GM12878 (cell line): ENCODE results near the gene MYO9B. TPM values are rescaled to one million over a fixed set of nuclear protein-coding genes. Genes with fewer than 3 reads are reported as not detected.

Source experiments
- CHD2 ChIP-seq: IDR thresholded peaks from 2 replicates; pipeline ENCODE4 v1.6.1; 2011; ENCODE audit warnings: low read depth, low read length, improper control_type of control experiment, borderline replicate concordance
- GATAD2B ChIP-seq: fragments of 450-650 bp; conservative IDR thresholded peaks from 2 replicates; pipeline ENCODE4 v1.6.1; 2017; ENCODE audit warnings: low read depth, mild to moderate bottlenecking, moderate library complexity
- HDGF ChIP-seq: fragments of 450-650 bp; IDR thresholded peaks from 2 replicates; pipeline ENCODE4 v1.6.1; 2016; ENCODE audit warnings: antibody characterized with exemption
- IKZF2 ChIP-seq, 2 experiments: fragments of 450-650 bp; IDR thresholded peaks; 2 replicates each; pipeline ENCODE4 v1.6.1; 2017; ENCODE audit warnings: mild to moderate bottlenecking in 2 of 2, moderate library complexity in 2 of 2
- MEF2A ChIP-seq: IDR thresholded peaks from 2 replicates; pipeline ENCODE4 v1.6.1; 2011; ENCODE audit warnings: low read depth, mild to moderate bottlenecking, low read length, moderate library complexity; ENCODE audit not compliant: insufficient read depth
- MTA2 ChIP-seq: fragments of 450-650 bp; IDR thresholded peaks from 2 replicates; pipeline ENCODE4 v1.6.1; 2016; ENCODE audit warnings: low read depth, mild to moderate bottlenecking, moderate library complexity
- NKRF ChIP-seq: fragments of 450-650 bp; conservative IDR thresholded peaks from 2 replicates; pipeline ENCODE4 v1.6.1; 2017; ENCODE audit warnings: mild to moderate bottlenecking, moderate library complexity
- PAX5 ChIP-seq: IDR thresholded peaks from 2 replicates; pipeline ENCODE4 v1.6.1; 2011; ENCODE audit warnings: low read depth, low read length, borderline replicate concordance
- POLR2A ChIP-seq: IDR thresholded peaks from 2 replicates; pipeline ENCODE4 v1.6.1; 2011; ENCODE audit warnings: low read depth, mild to moderate bottlenecking, low read length
- POLR2AphosphoS5 ChIP-seq: IDR thresholded peaks from 2 replicates; pipeline ENCODE4 v1.6.1; 2011; ENCODE audit warnings: mild to moderate bottlenecking, low read length, inconsistent platforms
- RAD21 ChIP-seq: IDR thresholded peaks from 2 replicates; pipeline ENCODE4 v1.6.1; 2011; ENCODE audit warnings: mild to moderate bottlenecking, low read depth, low read length, moderate library complexity; ENCODE audit not compliant: insufficient read depth
- RAD51 ChIP-seq: fragments of 450-650 bp; IDR thresholded peaks from 2 replicates; pipeline ENCODE4 v1.6.1; 2016; ENCODE audit warnings: moderate library complexity, mild to moderate bottlenecking, inconsistent platforms
- RELA ChIP-seq: fragments of 450-650 bp; IDR thresholded peaks from 2 replicates; pipeline ENCODE4 v1.8.0; 2014; ENCODE audit warnings: borderline replicate concordance; ENCODE audit not compliant: partially characterized antibody
- RFX5 ChIP-seq: IDR thresholded peaks from 2 replicates; pipeline ENCODE4 v1.6.1; 2011; ENCODE audit warnings: low read depth, low read length, improper control_type of control experiment
- RUNX3 ChIP-seq: IDR thresholded peaks from 2 replicates; pipeline ENCODE4 v1.6.1; 2012; ENCODE audit warnings: low read length, inconsistent platforms
- SIN3A ChIP-seq: IDR thresholded peaks from 2 replicates; pipeline ENCODE4 v1.6.1; 2012; ENCODE audit warnings: low read depth, low read length, improper control_type of control experiment
- SMC3 ChIP-seq: IDR thresholded peaks from 2 replicates; pipeline ENCODE4 v1.6.1; 2011; ENCODE audit warnings: low read length, improper control_type of control experiment, borderline replicate concordance
- SP1 ChIP-seq: IDR thresholded peaks from one replicate; pipeline ENCODE4 v1.6.1; 2011; ENCODE audit warnings: low read depth, low read length
- SREBF1 ChIP-seq: IDR thresholded peaks from 2 replicates; pipeline ENCODE4 v1.6.1; 2012; ENCODE audit warnings: mild to moderate bottlenecking, low read length
- TBL1XR1 ChIP-seq: IDR thresholded peaks from 2 replicates; pipeline ENCODE4 v1.6.1; 2012; ENCODE audit warnings: low read depth, low read length, improper control_type of control experiment
- ZNF207 ChIP-seq: fragments of 450-650 bp; IDR thresholded peaks from 2 replicates; pipeline ENCODE4 v1.6.1; 2014; ENCODE audit warnings: antibody characterized with exemption, mild to moderate bottlenecking, borderline replicate concordance
- polyA plus RNA-seq, 11 experiments: library from polyadenylated mRNA; depleted of rRNA in 4 of 11; unstranded in 6 of 11; stranded (reverse) in 5 of 11; fragments of >200 nt; fragmentation: Nextera tagmentation in 4 of 11; fragmentation: Illumina TruSeq in 1 of 11; extraction: Ambion mirVana in 4 of 11; extraction: Trizol in 1 of 11; gene quantifications; 1 replicate in 1 of 11; 2 replicates in 10 of 11; pipeline versions ENCODE4 v1.2.1 to v1.2.3, GENCODE V29; 2011 to 2016; ENCODE audit warnings: inconsistent platforms in 2 of 11, missing spikeins in 2 of 11, low read depth in 1 of 11
- total RNA-seq, 4 experiments: library from RNA; depleted of rRNA in 3 of 4; stranded (reverse); fragments of >200 nt in 3 of 4; fragmentation: Illumina TruSeq in 1 of 4; extraction: Trizol in 1 of 4; gene quantifications; 2 replicates each; pipeline versions ENCODE4 v1.2.1 to v1.2.3, GENCODE V29; 2013 to 2021
- TF ChIP-seq, protein P1 (sequence below): fragments of 450-650 bp; IDR thresholded peaks from 2 replicates; pipeline ENCODE4 v1.6.1; 2018; ENCODE audit warnings: borderline replicate concordance, mild to moderate bottlenecking; ENCODE audit not compliant: partially characterized antibody
- TF ChIP-seq, protein P2 (sequence below): fragments of 450-650 bp; IDR thresholded peaks from 2 replicates; pipeline ENCODE4 v1.6.1; 2016; ENCODE audit warnings: mild to moderate bottlenecking
- TF ChIP-seq, protein P3 (sequence below): IDR thresholded peaks from 2 replicates; pipeline ENCODE4 v1.6.1; 2012; ENCODE audit warnings: low read length, inconsistent platforms

The MYO9B gene
- total and polyA plus RNA-seq, 10 of the 15 experiments (the other 5 are each of a cell fraction or from before 2014, with no cell fraction given) = 5.4 to 165 (median 45.8) TPM

- TF ChIP-seq POLR2AphosphoS5 (peak; percentile 20; the same call in 1 of the 2 replicates), POLR2A (peak; percentile 55), ZNF207 (peak; percentile 58; the same call in 1 of the 2 replicates), SREBF1 (0 out of 2 replicates have a peak, but pooled peaks have one; percentile 32), CHD2 (peak; percentile 83), PAX5 (0 out of 2 replicates have a peak, but pooled peaks have one; percentile 71), RFX5 (peak; percentile 75), SIN3A (peak; percentile 77; the same call in 1 of the 2 replicates), RAD51 (peak; percentile 60; the same call in 1 of the 2 replicates), MEF2A (0 out of 2 replicates have a peak, but pooled peaks have one; percentile 59), IKZF2 (IDR thresholded peaks at IDR 0.05) (peak; percentile 92 to 95), GATAD2B (peak; percentile 77), SMC3 (peak; percentile 26; the same call in 1 of the 2 replicates), TBL1XR1 (peak; percentile 93), SP1 (peak; percentile 64), RAD21 (peak; percentile 10; the same call in 1 of the 2 replicates), RUNX3 (peak; percentile 94), MTA2 (peak; percentile 69; the same call in 1 of the 2 replicates), NKRF (0 out of 2 replicates have a peak, but pooled peaks have one; percentile 22), HDGF (peak; percentile 42; the same call in 1 of the 2 replicates), RELA (peak; percentile 57)
- TF ChIP-seq, protein P1, sequence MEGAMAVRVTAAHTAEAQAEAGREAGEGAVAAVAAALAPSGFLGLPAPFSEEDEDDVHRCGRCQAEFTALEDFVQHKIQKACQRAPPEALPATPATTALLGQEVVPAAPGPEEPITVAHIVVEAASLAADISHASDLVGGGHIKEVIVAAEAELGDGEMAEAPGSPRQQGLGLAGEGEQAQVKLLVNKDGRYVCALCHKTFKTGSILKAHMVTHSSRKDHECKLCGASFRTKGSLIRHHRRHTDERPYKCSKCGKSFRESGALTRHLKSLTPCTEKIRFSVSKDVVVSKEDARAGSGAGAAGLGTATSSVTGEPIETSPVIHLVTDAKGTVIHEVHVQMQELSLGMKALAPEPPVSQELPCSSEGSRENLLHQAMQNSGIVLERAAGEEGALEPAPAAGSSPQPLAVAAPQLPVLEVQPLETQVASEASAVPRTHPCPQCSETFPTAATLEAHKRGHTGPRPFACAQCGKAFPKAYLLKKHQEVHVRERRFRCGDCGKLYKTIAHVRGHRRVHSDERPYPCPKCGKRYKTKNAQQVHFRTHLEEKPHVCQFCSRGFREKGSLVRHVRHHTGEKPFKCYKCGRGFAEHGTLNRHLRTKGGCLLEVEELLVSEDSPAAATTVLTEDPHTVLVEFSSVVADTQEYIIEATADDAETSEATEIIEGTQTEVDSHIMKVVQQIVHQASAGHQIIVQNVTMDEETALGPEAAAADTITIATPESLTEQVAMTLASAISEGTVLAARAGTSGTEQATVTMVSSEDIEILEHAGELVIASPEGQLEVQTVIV = no peak
- TF ChIP-seq, protein P2, sequence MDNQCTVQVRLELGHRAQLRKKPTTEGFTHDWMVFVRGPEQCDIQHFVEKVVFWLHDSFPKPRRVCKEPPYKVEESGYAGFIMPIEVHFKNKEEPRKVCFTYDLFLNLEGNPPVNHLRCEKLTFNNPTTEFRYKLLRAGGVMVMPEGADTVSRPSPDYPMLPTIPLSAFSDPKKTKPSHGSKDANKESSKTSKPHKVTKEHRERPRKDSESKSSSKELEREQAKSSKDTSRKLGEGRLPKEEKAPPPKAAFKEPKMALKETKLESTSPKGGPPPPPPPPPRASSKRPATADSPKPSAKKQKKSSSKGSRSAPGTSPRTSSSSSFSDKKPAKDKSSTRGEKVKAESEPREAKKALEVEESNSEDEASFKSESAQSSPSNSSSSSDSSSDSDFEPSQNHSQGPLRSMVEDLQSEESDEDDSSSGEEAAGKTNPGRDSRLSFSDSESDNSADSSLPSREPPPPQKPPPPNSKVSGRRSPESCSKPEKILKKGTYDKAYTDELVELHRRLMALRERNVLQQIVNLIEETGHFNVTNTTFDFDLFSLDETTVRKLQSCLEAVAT = peak; percentile 86
- TF ChIP-seq, protein P3, sequence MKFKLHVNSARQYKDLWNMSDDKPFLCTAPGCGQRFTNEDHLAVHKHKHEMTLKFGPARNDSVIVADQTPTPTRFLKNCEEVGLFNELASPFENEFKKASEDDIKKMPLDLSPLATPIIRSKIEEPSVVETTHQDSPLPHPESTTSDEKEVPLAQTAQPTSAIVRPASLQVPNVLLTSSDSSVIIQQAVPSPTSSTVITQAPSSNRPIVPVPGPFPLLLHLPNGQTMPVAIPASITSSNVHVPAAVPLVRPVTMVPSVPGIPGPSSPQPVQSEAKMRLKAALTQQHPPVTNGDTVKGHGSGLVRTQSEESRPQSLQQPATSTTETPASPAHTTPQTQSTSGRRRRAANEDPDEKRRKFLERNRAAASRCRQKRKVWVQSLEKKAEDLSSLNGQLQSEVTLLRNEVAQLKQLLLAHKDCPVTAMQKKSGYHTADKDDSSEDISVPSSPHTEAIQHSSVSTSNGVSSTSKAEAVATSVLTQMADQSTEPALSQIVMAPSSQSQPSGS = no peak; the same call in 1 of the 2 replicates
These were observed 34.5 kb downstream of the MYO9B start (continued) for GRCh38 chr19:17109962-17110598.
